GM12878 (cell line): ENCODE data around the gene THADA. TPM values are rescaled to one million over a fixed set of nuclear protein-coding genes. Genes with fewer than 3 reads are reported as not detected.

ENCODE experiments used
- ATAC-seq: fragments of 200-7000 bp; cut with Tn5 transposase; 3 replicates; pipeline ENCODE4 v1.9.1; 2020; ENCODE audit warnings: mild to moderate bottlenecking, moderate library complexity
- BruUV-seq: library from RNA; stranded (reverse); fragments of 400-500 nt; replicated peaks from 2 replicates; lab custom pipeline; 2021; lab: Mats Ljungman, UMichigan
- CTCF ChIA-PET: fragments of 300-600 bp; sonication (Branson Sonifier 250); formaldehyde crosslinking; extraction: SDS; loops from one replicate; lab custom pipeline; 2021; ENCODE audit warnings: inconsistent platforms; lab: Yijun Ruan, JAX
- POLR2A ChIA-PET: fragments of 350-600 bp; formaldehyde crosslinking; extraction: SDS; loops from one replicate; lab custom pipeline; 2021; ENCODE audit warnings: inconsistent platforms; lab: Charles Lee
- RAD21 ChIA-PET: fragments of 300-600 bp; sonication (Branson Sonifier 250); formaldehyde crosslinking; loops from one replicate; lab custom pipeline; 2023; ENCODE audit warnings: antibody characterized with exemption; ENCODE audit not compliant: unreplicated experiment; lab: Charles Lee
- SMC1A ChIA-PET: fragments of 300-600 bp; sonication (Branson Sonifier 250); formaldehyde crosslinking; loops from one replicate; lab custom pipeline; 2023; ENCODE audit not compliant: unreplicated experiment, uncharacterized antibody; lab: Charles Lee
- DNase-seq: peaks from one replicate; pipeline ENCODE4 v3.0.0-alpha.2; 2011; ENCODE audit warnings: low read depth, low spot score
- FAIRE-seq: peaks from 3 replicates; lab custom pipeline; 2011; peaks lifted over from hg19 to GRCh38; lab: Jason Lieb, UNC
- H2AFZ ChIP-seq: 2 replicates; pipeline ENCODE4 v1.6.0; 2011; ENCODE audit warnings: low read depth, low read length, control low read depth; ENCODE audit not compliant: control insufficient read depth
- H3K27ac ChIP-seq: 2 replicates; pipeline ENCODE4 v1.5.1; 2011; ENCODE audit warnings: control low read depth; ENCODE audit not compliant: control insufficient read depth, insufficient read depth
- H3K27me3 ChIP-seq, 2 experiments: replicated peaks in 1 of 2; 2 replicates each; pipeline versions ENCODE4 v1.6.0 to v1.6.1; 2011; ENCODE audit warnings: low read length in 1 of 2; ENCODE audit not compliant: control insufficient read depth in 2 of 2, insufficient read depth in 2 of 2
- H3K36me3 ChIP-seq, 2 experiments: 2 replicates each; pipeline ENCODE4 v1.5.1; 2011; ENCODE audit warnings: low read length in 1 of 2; ENCODE audit not compliant: control insufficient read depth in 2 of 2, insufficient read depth in 2 of 2
- H3K4me1 ChIP-seq: 2 replicates; pipeline ENCODE4 v1.6.1; 2011; ENCODE audit warnings: mild to moderate bottlenecking, low read length, moderate library complexity, mixed read lengths; ENCODE audit not compliant: control insufficient read depth, insufficient read depth
- H3K4me2 ChIP-seq: 2 replicates; pipeline ENCODE4 v1.6.0; 2011; ENCODE audit warnings: control low read depth; ENCODE audit not compliant: control insufficient read depth, insufficient read depth
- H3K4me3 ChIP-seq: fragments of 200-600 bp; sonication (generic); 2 replicates; pipeline ENCODE4 v1.5.1; 2016
- H3K79me2 ChIP-seq: 2 replicates; pipeline ENCODE4 v1.6.0; 2011; ENCODE audit warnings: low read length; ENCODE audit not compliant: control insufficient read depth, insufficient read depth
- H3K9ac ChIP-seq: 2 replicates; pipeline ENCODE4 v1.8.0; 2011; ENCODE audit warnings: low read length, control low read depth, mixed read lengths; ENCODE audit not compliant: control insufficient read depth, insufficient read depth
- H3K9me3 ChIP-seq: replicated peaks from 3 replicates; pipeline ENCODE4 v1.5.1; 2011; ENCODE audit warnings: mild to moderate bottlenecking, low read length; ENCODE audit not compliant: control insufficient read depth, insufficient read depth
- H4K20me1 ChIP-seq: 2 replicates; pipeline ENCODE4 v1.6.0; 2011; ENCODE audit not compliant: control insufficient read depth, insufficient read depth
- CBX5 ChIP-seq: sonication (generic); IDR thresholded peaks from 2 replicates; pipeline ENCODE4 v1.6.1; 2016; ENCODE audit warnings: low read depth, moderate library complexity, mild to moderate bottlenecking, inconsistent platforms
- HDAC6 ChIP-seq: fragments of 200-600 bp; sonication (generic); IDR thresholded peaks from one replicate; pipeline ENCODE4 v1.8.0; 2017; ENCODE audit warnings: antibody characterized with exemption; ENCODE audit not compliant: unreplicated experiment
- MEF2A ChIP-seq: IDR thresholded peaks from 2 replicates; pipeline ENCODE4 v1.6.1; 2011; ENCODE audit warnings: low read depth, mild to moderate bottlenecking, low read length, moderate library complexity; ENCODE audit not compliant: insufficient read depth
- POLR2A ChIP-seq: IDR thresholded peaks from 2 replicates; pipeline ENCODE4 v1.6.1; 2011; ENCODE audit warnings: low read depth, mild to moderate bottlenecking, low read length
- RAD21 ChIP-seq: IDR thresholded peaks from 2 replicates; pipeline ENCODE4 v1.6.1; 2011; ENCODE audit warnings: mild to moderate bottlenecking, low read depth, low read length, moderate library complexity; ENCODE audit not compliant: insufficient read depth
- RELA ChIP-seq: fragments of 450-650 bp; IDR thresholded peaks from 2 replicates; pipeline ENCODE4 v1.8.0; 2014; ENCODE audit warnings: borderline replicate concordance; ENCODE audit not compliant: partially characterized antibody
- SUPT20H ChIP-seq: IDR thresholded peaks from 2 replicates; pipeline ENCODE4 v1.6.1; 2011; ENCODE audit warnings: low read depth, mild to moderate bottlenecking, low read length, moderate library complexity, borderline replicate concordance; ENCODE audit not compliant: control insufficient read depth
- TARDBP ChIP-seq: IDR thresholded peaks from 2 replicates; pipeline ENCODE4 v1.6.1; 2016; ENCODE audit warnings: borderline replicate concordance
- WGBS: methylation state at CpG from one replicate; pipeline ENCODE4 v1.1.6; 2016; ENCODE audit warnings: low lambda C conversion rate; ENCODE audit not compliant: insufficient replicate concordance, insufficient coverage; ENCODE audit errors: missing lambda C conversion rate; 5-methylcytosine and 5-hydroxymethylcytosine counted together
- in situ Hi-C: fragments of 300-500 bp; cut with MboI; formaldehyde crosslinking; loops from 9 replicates; pipeline ENCODE4 v1.14.3; 2018; ENCODE audit warnings: mixed read lengths
- intact Hi-C: fragments of 100-400 bp; cut with micrococcal nuclease; formaldehyde crosslinking; loops from one replicate; pipeline ENCODE4 v1.14.2; 2022; ENCODE audit not compliant: unreplicated experiment
- polyA plus RNA-seq, 11 experiments: library from polyadenylated mRNA; depleted of rRNA in 4 of 11; unstranded in 6 of 11; stranded (reverse) in 5 of 11; fragments of >200 nt; fragmentation: Nextera tagmentation in 4 of 11; fragmentation: Illumina TruSeq in 1 of 11; extraction: Ambion mirVana in 4 of 11; extraction: Trizol in 1 of 11; gene quantifications; 1 replicate in 1 of 11; 2 replicates in 10 of 11; pipeline versions ENCODE4 v1.2.1 to v1.2.3, GENCODE V29; 2011 to 2016; ENCODE audit warnings: inconsistent platforms in 2 of 11, missing spikeins in 2 of 11, low read depth in 1 of 11
- total RNA-seq, 4 experiments: library from RNA; depleted of rRNA in 3 of 4; stranded (reverse); fragments of >200 nt in 3 of 4; fragmentation: Illumina TruSeq in 1 of 4; extraction: Trizol in 1 of 4; gene quantifications; 2 replicates each; pipeline versions ENCODE4 v1.2.1 to v1.2.3, GENCODE V29; 2013 to 2021
- TF ChIP-seq, protein P1 (sequence below): IDR thresholded peaks from 2 replicates; pipeline ENCODE4 v1.6.1; 2011; ENCODE audit warnings: low read depth, mild to moderate bottlenecking, low read length, moderate library complexity, borderline replicate concordance; ENCODE audit errors: extremely low read depth
- TF ChIP-seq, protein P2 (sequence below): fragments of 450-650 bp; IDR thresholded peaks from 2 replicates; pipeline ENCODE4 v1.6.1; 2017; ENCODE audit warnings: low read depth, mild to moderate bottlenecking, moderate library complexity
- TF ChIP-seq, protein P3 (sequence below): fragments of 450-650 bp; formaldehyde crosslinking; IDR thresholded peaks from 2 replicates; pipeline ENCODE4 v1.5.0; 2022; ENCODE audit warnings: mild to moderate bottlenecking, missing genetic modification characterization
- TF ChIP-seq, protein P4 (sequence below): fragments of 450-650 bp; IDR thresholded peaks from 2 replicates; pipeline ENCODE4 v1.6.1; 2016; ENCODE audit warnings: mild to moderate bottlenecking
- TF ChIP-seq, protein P5 (sequence below): IDR thresholded peaks from 2 replicates; pipeline ENCODE4 v1.6.1; 2011; ENCODE audit warnings: borderline replicate concordance, low read depth, mild to moderate bottlenecking, moderate library complexity, mixed read lengths, low read length; ENCODE audit not compliant: insufficient read depth; ENCODE audit errors: extremely low read length

Gene THADA
- total and polyA plus RNA-seq, 10 of the 15 experiments (the other 5 are each of a cell fraction or from before 2014, with no cell fraction given), result 14.6 to 33.2 (median 23.2) TPM

DNA sequence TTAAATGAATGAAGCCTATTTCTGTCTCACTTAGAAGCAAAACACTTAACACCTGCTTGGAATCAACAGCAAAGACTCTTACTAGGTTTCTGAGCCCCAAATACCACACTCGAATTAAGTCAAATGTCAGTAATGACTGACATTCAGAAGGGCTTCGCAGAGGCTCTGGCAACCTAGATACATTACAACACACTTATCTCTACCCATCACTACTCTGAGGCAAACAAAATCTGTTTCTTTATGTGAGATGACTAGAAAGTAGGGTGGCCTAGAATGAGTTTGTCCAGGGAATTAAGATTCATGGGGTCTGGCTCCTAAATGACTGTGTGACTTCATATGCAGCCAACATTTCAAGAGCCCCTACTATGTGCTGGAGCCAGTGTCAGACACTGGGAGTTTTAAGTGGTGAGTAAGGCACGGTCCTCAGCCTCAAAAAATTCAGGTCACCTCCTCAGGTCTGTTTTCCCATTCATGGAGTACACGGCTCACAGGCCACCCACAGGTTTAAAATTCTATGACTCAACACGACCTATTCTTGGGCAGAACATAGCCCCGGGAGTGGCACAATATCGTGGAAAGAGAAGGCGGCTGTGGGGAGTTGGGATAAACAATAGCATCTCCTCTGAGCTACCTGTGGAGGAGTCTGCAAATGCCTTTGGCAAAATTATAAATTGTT lies 219.2 kb downstream of the THADA start:
- 89% methylated on average over 8 of the region's 8 CpGs for WGBS
- SMC1A ChIA-PET, result interaction anchor here (1.3 kb wide), 1 partner anchor 107 kb away, joined by 3 read pairs; no protein-coding TSS in a partner anchor
- H3K4me3 ChIP-seq, result no peak overlapping the region
- no TSS peak for BruUV-seq
- no peak for FAIRE-seq
- H3K27me3 ChIP-seq, result no peaks in the 10 kb centered on the region
- no peaks in the 10 kb centered on the region for H4K20me1 ChIP-seq
- H3K27ac ChIP-seq, result no peak overlapping the region
- RAD21 ChIA-PET, result interaction anchor here (1.0 to 1.6 kb wide), 2 partner anchors 7 to 107 kb away, joined by 3 to 4 read pairs; no protein-coding TSS in a partner anchor
- in situ Hi-C loops, result no loop called here
- DNase-seq, result no peak
- no peak overlapping the region for H3K4me2 ChIP-seq
- H3K79me2 ChIP-seq, result no peaks in the 10 kb centered on the region
- peaks cover 0 to 2% of the 10 kb centered on the region in 2 experiments; a peak in 1 of 4 replicates for H3K36me3 ChIP-seq
- intact Hi-C loops, result no loop called here
- H3K9me3 ChIP-seq, result no peaks in the 10 kb centered on the region; the same call in 2 of the 3 replicates
- ATAC-seq, result no peak
- 0 out of 2 replicates have a peak, but pooled peaks cover 4% of the 10 kb centered on the region for H3K4me1 ChIP-seq
- CTCF ChIA-PET, result interaction anchor here (1.4 kb wide), 1 partner anchor 35 kb away, joined by 4 read pairs; no protein-coding TSS in a partner anchor
- POLR2A ChIA-PET, result no interaction called here
- no peak overlapping the region for H3K9ac ChIP-seq
- H2AFZ ChIP-seq, result no peak overlapping the region
- TF ChIP-seq, protein P1, sequence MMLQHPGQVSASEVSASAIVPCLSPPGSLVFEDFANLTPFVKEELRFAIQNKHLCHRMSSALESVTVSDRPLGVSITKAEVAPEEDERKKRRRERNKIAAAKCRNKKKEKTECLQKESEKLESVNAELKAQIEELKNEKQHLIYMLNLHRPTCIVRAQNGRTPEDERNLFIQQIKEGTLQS, result no peak
- TF ChIP-seq, protein P2, sequence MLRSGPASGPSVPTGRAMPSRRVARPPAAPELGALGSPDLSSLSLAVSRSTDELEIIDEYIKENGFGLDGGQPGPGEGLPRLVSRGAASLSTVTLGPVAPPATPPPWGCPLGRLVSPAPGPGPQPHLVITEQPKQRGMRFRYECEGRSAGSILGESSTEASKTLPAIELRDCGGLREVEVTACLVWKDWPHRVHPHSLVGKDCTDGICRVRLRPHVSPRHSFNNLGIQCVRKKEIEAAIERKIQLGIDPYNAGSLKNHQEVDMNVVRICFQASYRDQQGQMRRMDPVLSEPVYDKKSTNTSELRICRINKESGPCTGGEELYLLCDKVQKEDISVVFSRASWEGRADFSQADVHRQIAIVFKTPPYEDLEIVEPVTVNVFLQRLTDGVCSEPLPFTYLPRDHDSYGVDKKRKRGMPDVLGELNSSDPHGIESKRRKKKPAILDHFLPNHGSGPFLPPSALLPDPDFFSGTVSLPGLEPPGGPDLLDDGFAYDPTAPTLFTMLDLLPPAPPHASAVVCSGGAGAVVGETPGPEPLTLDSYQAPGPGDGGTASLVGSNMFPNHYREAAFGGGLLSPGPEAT, result no peak
- TF ChIP-seq RAD21 (no peak), MEF2A (no peak), POLR2A (no peak), SUPT20H (no peak), RELA (no peak), HDAC6 (no peak), TARDBP (no peak), CBX5 (no peak)
- TF ChIP-seq, protein P3, sequence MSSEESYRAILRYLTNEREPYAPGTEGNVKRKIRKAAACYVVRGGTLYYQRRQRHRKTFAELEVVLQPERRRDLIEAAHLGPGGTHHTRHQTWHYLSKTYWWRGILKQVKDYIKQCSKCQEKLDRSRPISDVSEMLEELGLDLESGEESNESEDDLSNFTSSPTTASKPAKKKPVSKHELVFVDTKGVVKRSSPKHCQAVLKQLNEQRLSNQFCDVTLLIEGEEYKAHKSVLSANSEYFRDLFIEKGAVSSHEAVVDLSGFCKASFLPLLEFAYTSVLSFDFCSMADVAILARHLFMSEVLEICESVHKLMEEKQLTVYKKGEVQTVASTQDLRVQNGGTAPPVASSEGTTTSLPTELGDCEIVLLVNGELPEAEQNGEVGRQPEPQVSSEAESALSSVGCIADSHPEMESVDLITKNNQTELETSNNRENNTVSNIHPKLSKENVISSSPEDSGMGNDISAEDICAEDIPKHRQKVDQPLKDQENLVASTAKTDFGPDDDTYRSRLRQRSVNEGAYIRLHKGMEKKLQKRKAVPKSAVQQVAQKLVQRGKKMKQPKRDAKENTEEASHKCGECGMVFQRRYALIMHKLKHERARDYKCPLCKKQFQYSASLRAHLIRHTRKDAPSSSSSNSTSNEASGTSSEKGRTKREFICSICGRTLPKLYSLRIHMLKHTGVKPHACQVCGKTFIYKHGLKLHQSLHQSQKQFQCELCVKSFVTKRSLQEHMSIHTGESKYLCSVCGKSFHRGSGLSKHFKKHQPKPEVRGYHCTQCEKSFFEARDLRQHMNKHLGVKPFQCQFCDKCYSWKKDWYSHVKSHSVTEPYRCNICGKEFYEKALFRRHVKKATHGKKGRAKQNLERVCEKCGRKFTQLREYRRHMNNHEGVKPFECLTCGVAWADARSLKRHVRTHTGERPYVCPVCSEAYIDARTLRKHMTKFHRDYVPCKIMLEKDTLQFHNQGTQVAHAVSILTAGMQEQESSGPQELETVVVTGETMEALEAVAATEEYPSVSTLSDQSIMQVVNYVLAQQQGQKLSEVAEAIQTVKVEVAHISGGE (CRISPR knock-in tag), result no peak
- TF ChIP-seq, protein P4, sequence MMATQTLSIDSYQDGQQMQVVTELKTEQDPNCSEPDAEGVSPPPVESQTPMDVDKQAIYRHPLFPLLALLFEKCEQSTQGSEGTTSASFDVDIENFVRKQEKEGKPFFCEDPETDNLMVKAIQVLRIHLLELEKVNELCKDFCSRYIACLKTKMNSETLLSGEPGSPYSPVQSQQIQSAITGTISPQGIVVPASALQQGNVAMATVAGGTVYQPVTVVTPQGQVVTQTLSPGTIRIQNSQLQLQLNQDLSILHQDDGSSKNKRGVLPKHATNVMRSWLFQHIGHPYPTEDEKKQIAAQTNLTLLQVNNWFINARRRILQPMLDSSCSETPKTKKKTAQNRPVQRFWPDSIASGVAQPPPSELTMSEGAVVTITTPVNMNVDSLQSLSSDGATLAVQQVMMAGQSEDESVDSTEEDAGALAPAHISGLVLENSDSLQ, result no peak
- TF ChIP-seq, protein P5, sequence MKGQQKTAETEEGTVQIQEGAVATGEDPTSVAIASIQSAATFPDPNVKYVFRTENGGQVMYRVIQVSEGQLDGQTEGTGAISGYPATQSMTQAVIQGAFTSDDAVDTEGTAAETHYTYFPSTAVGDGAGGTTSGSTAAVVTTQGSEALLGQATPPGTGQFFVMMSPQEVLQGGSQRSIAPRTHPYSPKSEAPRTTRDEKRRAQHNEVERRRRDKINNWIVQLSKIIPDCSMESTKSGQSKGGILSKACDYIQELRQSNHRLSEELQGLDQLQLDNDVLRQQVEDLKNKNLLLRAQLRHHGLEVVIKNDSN, result no peak
